Cardiac muscle cell (in vitro differentiated cells and primary cell): ENCODE measurements around the gene HOXC13. TPM values are rescaled to one million over a fixed set of nuclear protein-coding genes. Genes with fewer than 3 reads are reported as not detected.

ENCODE experiments used
- DNase-seq, 2 donors: peaks; one replicate each; pipeline versions ENCODE4 v3.0.0 to v3.0.0-alpha.2; 2010 to 2017; ENCODE audit warnings: low read depth in 1 of 2, low spot score in 1 of 2
- H3K27ac ChIP-seq: fragments of 200-600 bp; sonication (generic); 2 replicates; pipeline ENCODE4 v1.5.1; 2016
- H3K27me3 ChIP-seq: fragments of 200-600 bp; sonication (generic); 2 replicates; pipeline ENCODE4 v1.6.0; 2016; ENCODE audit warnings: control low read depth
- H3K36me3 ChIP-seq: fragments of 200-600 bp; sonication (generic); 2 replicates; pipeline ENCODE4 v1.5.1; 2016; ENCODE audit warnings: control low read depth
- H3K4me1 ChIP-seq: fragments of 200-600 bp; sonication (generic); 2 replicates; pipeline ENCODE4 v1.8.1; 2017; ENCODE audit warnings: low read depth, mild to moderate bottlenecking, mixed run types
- H3K4me3 ChIP-seq: fragments of 200-600 bp; sonication (generic); 2 replicates; pipeline ENCODE4 v1.5.1; 2016; ENCODE audit warnings: mild to moderate bottlenecking
- H3K9me3 ChIP-seq: fragments of 200-600 bp; sonication (generic); 2 replicates; pipeline ENCODE4 v1.5.1; 2017; ENCODE audit warnings: low read depth, mild to moderate bottlenecking, control low read depth
- polyA plus RNA-seq: library from polyadenylated mRNA; unstranded; fragments of >200 nt; fragmentation: Nextera tagmentation; extraction: Ambion mirVana; gene quantifications from 2 replicates; pipeline ENCODE4 v1.2.1, GENCODE V29; 2016
- total RNA-seq: library from RNA; depleted of rRNA; stranded (reverse); fragments of >200 nt; gene quantifications from 2 replicates; pipeline ENCODE4 v1.2.3, GENCODE V29; 2016
- TF ChIP-seq, protein P1 (sequence below): IDR thresholded peaks from 2 replicates; pipeline ENCODE4 v1.5.1; 2012; ENCODE audit warnings: low read depth, mild to moderate bottlenecking, low read length

Gene HOXC13
- total and polyA plus RNA-seq, 2 experiments from 2014 or later: not detected

DNA sequence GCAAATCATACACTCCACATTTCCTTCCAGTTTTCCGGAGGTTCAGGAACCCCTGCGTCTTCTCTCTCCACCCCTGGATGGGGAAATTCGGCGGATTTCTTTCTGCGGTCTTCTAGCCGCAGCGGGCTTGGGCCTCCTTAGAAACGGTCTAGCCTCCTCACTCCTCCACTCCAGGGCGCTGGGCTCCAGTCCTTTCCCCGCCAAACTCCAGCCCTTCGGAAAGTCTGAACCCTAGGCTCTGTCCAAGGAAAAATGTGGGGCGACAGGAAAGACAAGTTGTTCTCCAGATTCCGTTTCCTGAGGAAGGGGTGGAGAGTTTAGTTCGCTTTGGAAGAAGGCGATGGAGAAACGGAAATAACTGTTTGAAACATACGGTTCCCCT is 44.9 kb downstream of the HOXC13 start:
- TF ChIP-seq, protein P1, sequence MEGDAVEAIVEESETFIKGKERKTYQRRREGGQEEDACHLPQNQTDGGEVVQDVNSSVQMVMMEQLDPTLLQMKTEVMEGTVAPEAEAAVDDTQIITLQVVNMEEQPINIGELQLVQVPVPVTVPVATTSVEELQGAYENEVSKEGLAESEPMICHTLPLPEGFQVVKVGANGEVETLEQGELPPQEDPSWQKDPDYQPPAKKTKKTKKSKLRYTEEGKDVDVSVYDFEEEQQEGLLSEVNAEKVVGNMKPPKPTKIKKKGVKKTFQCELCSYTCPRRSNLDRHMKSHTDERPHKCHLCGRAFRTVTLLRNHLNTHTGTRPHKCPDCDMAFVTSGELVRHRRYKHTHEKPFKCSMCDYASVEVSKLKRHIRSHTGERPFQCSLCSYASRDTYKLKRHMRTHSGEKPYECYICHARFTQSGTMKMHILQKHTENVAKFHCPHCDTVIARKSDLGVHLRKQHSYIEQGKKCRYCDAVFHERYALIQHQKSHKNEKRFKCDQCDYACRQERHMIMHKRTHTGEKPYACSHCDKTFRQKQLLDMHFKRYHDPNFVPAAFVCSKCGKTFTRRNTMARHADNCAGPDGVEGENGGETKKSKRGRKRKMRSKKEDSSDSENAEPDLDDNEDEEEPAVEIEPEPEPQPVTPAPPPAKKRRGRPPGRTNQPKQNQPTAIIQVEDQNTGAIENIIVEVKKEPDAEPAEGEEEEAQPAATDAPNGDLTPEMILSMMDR: no peak
- Histone ChIP-seq H3K36me3 (no peaks in the 10 kb centered on the region), H3K9me3 (no peaks in the 10 kb centered on the region), H3K27ac (no peak overlapping the region), H3K4me1 (no peaks in the 10 kb centered on the region), H3K4me3 (no peak overlapping the region), H3K27me3 (peaks cover 100% of the 10 kb centered on the region)
- DNase-seq: no peak

DNA sequence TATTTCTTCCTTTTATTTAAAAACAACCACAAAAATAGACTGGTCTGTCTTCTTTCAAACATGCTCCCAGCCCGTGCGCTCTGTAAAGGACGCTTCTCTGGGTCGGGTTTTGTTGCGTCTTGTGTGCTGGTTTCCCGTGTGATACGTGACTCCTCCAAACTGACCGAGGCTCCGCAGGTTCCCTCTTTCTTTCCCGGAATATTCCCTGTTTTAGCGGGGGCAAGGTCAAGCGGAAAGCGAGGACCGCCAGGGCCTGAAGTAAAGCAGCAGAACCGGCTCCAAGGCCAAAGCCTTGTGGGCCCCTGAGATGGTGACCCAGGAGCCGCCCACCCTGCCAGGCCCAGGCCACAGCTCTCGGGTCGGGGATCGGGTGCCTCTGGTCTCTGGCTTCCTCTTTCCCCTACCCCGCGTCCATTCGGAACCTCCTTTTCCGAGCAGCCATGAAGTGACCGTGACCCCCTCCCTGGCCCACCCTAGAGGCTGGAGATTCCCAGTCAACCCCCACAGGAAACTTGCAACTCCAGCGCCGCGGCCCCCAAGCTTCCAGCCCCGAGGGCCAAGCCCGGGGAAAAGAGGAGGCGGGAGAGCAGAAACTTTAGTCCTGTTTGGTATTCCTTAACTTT is 45.4 kb downstream of the HOXC13 start:
- TF ChIP-seq, protein P1: no peak
- no peak overlapping the region for H3K4me3 ChIP-seq
- no peak overlapping the region for H3K27ac ChIP-seq
- no peaks in the 10 kb centered on the region for H3K4me1 ChIP-seq
- H3K9me3 ChIP-seq: no peaks in the 10 kb centered on the region
- no peaks in the 10 kb centered on the region for H3K36me3 ChIP-seq
- DNase-seq: no peak
- H3K27me3 ChIP-seq: peaks cover 100% of the 10 kb centered on the region

DNA sequence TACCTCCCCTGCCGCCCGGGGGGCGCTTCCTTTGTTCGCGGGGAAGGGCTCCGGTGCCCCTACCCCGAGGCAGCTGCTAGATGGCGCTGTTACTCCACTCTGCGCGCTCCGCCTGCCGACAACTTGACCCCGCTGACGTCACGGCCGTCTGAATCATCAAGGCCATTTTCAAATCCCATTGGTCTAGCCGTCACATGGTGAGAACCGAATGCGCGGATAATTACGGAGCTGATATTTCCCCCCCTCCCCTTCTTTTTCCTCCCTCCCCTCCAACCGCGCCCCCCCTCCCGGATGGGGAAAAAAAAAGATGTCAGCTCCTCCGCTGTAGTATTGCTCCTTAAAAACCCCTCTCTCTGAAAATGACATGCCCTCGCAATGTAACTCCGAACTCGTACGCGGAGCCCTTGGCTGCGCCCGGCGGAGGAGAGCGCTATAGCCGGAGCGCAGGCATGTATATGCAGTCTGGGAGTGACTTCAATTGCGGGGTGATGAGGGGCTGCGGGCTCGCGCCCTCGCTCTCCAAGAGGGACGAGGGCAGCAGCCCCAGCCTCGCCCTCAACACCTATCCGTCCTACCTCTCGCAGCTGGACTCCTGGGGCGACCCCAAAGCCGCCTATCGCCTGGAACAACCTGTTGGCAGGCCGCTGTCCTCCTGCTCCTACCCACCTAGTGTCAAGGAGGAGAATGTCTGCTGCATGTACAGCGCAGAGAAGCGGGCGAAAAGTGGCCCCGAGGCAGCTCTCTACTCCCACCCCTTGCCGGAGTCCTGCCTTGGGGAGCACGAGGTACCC is 46.5 kb downstream of the HOXC13 start, which contains the start of gene HOXC10:
TSS of gene HOXC10 (plus strand) at position 246 of the 791 bp plus-strand sequence. CDS start at position 360, 114 bp downstream.
- peaks cover 100% of the 10 kb centered on the region for H3K27me3 ChIP-seq
- no peak within 1 kb of the TSS for H3K4me3 ChIP-seq
- peak; percentile 80 to 88 for DNase-seq
- no peak within 1 kb of the TSS for H3K27ac ChIP-seq
- H3K9me3 ChIP-seq: no peaks in the 10 kb centered on the region
- H3K4me1 ChIP-seq: no peaks in the 10 kb centered on the region
- TF ChIP-seq, protein P1: peak; percentile 51
- no peaks in the 10 kb centered on the region for H3K36me3 ChIP-seq

DNA sequence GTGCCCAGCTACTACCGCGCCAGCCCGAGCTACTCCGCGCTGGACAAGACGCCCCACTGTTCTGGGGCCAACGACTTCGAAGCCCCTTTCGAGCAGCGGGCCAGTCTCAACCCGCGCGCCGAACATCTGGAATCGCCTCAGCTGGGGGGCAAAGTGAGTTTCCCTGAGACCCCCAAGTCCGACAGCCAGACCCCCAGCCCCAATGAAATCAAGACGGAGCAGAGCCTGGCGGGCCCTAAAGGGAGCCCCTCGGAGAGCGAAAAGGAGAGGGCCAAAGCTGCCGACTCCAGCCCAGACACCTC is 47.0 kb downstream of the HOXC13 start:
- Histone ChIP-seq H3K9me3 (no peaks in the 10 kb centered on the region), H3K27ac (no peak overlapping the region), H3K4me1 (no peaks in the 10 kb centered on the region), H3K4me3 (no peak overlapping the region), H3K36me3 (no peaks in the 10 kb centered on the region), H3K27me3 (peaks cover 100% of the 10 kb centered on the region)
- DNase-seq: no peak
- TF ChIP-seq, protein P1: no peak

DNA sequence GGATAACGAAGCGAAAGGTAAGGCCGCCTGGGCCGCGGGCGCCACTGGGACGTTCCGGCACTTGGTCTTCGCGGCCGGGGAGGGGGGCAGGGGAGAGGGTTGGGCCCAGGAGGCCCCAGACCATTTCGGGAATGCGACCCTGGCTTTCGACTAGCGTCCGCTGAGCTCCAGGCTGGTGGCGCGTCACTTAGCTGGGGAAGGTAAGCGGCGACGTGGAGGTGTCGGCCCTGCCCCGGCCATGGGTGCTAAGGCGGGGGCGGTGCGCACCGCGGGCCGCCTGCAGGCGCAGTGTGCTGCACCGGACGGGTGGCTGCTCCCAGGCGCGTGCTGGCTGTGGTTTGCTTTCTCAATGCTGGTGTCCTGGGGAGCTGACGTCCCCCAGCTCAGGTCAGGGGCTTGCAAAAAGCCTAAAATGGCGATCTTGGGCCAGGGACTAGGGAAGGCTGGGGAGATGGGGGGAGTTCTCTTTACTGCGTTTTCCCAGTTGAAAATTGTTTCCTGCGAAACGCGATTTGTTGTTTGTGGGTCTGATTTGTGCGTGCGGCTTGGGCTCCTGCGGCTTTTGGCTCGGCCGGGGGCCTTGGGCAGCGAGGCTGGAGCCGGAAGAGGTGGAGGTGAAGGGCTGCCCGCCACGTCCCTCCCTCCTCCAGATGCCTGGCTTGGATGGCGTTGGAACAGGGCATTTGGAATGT is 47.5 kb downstream of the HOXC13 start:
- Histone ChIP-seq H3K27me3 (peaks cover 100% of the 10 kb centered on the region), H3K36me3 (no peaks in the 10 kb centered on the region), H3K4me3 (no peak overlapping the region), H3K4me1 (no peaks in the 10 kb centered on the region), H3K9me3 (no peaks in the 10 kb centered on the region), H3K27ac (no peak overlapping the region)
- DNase-seq: no peak
- TF ChIP-seq, protein P1: no peak
